Gastrocnemius medialis (tissue), 4 donors: ENCODE results near the gene MYO1F. TPM values are rescaled to one million over a fixed set of nuclear protein-coding genes. Genes with fewer than 3 reads are reported as not detected.

Source experiments
- ATAC-seq, 2 donors: fragments of 150-250 bp; one replicate each; pipeline ENCODE4 v1.9.1; 2016
- DNase-seq, 2 donors: peaks; one replicate each; pipeline ENCODE4 v3.0.0-alpha.2; 2019
- H3K27ac ChIP-seq, 4 donors: fragments of 200-600 bp; sonication (generic); 1 replicate in 1 of 4; 2 replicates in 3 of 4; pipeline ENCODE4 v1.5.1; 2016 to 2018; ENCODE audit warnings: mild to moderate bottlenecking in 2 of 4, moderate library complexity in 1 of 4
- H3K27me3 ChIP-seq, 3 donors: fragments of 200-600 bp; sonication (generic) in 2 of 3; 1 replicate in 1 of 3; 2 replicates in 2 of 3; pipeline versions ENCODE4 v1.5.1 to v1.6.0; 2016 to 2019; ENCODE audit warnings: mild to moderate bottlenecking in 1 of 3, moderate library complexity in 1 of 3
- H3K36me3 ChIP-seq, 2 donors: fragments of 200-600 bp; sonication (generic) in 1 of 2; one replicate each; pipeline ENCODE4 v1.5.1; 2017 to 2018
- H3K4me1 ChIP-seq, 2 donors: fragments of 200-600 bp; sonication (generic) in 1 of 2; one replicate each; pipeline ENCODE4 v1.5.1; 2016 to 2017; ENCODE audit warnings: mild to moderate bottlenecking in 2 of 2
- H3K4me3 ChIP-seq, 4 donors: fragments of 200-600 bp; sonication (generic) in 3 of 4; 1 replicate in 1 of 4; 2 replicates in 3 of 4; pipeline ENCODE4 v1.5.1; 2016 to 2019; ENCODE audit warnings: mild to moderate bottlenecking in 2 of 4
- H3K9me3 ChIP-seq, 3 donors: fragments of 200-600 bp; sonication (generic) in 2 of 3; 1 replicate in 1 of 3; 2 replicates in 2 of 3; pipeline ENCODE4 v1.5.1; 2016 to 2019
- CTCF ChIP-seq, 5 experiments: fragments of 450-650 bp in 3 of 5; fragments of 200-600 bp in 2 of 5; sonication (generic) in 2 of 5; IDR thresholded peaks in 4 of 5; conservative IDR thresholded peaks in 1 of 5; 1 replicate in 4 of 5; 2 replicates in 1 of 5; pipeline ENCODE4 v1.5.1; 2016 to 2019; ENCODE audit warnings: antibody characterized with exemption in 5 of 5, mild to moderate bottlenecking in 3 of 5, moderate library complexity in 3 of 5
- POLR2A ChIP-seq, 2 donors: fragments of 450-650 bp; IDR thresholded peaks; one replicate each; pipeline ENCODE4 v1.6.1; 2017; ENCODE audit warnings: antibody characterized with exemption in 2 of 2, mild to moderate bottlenecking in 2 of 2, moderate library complexity in 2 of 2
- in situ Hi-C, 4 donors: fragments of 200-750 bp; cut with MboI; loops; one replicate each; pipeline versions ENCODE4 v1.15.0 to v1.8.0; 2017; ENCODE audit warnings: low sequenced_read_pairs in 4 of 4
- intact Hi-C: fragments of 100-400 bp; cut with DNase I; formaldehyde crosslinking; loops from one replicate; pipeline ENCODE4 v1.15.1; 2023; ENCODE audit warnings: low total_unique reads
- total RNA-seq, 4 donors: library from RNA; depleted of rRNA; stranded (reverse); fragments of >200 nt; gene quantifications; one replicate each; pipeline versions ENCODE4 v1.1.0 to v1.2.3, GENCODE V29; 2016

The MYO1F gene
- total RNA-seq, 4 donors from 2014 or later, result 0.24 to 4.0 (median 1.8) TPM

- no peaks in the 10 kb centered on the region for H3K27me3 ChIP-seq
- H3K36me3 ChIP-seq, result no peaks in the 10 kb centered on the region
- no peak for DNase-seq
- intact Hi-C loops, result no loop called here
- no peaks in the 10 kb centered on the region for H3K9me3 ChIP-seq
- no peak overlapping the region for H3K4me3 ChIP-seq
- no peak for ATAC-seq
- TF ChIP-seq CTCF (IDR thresholded peaks at IDR 0.05 in 4 of 5, conservative IDR thresholded peaks at IDR 0.05 in 1 of 5), result no peak
- TF ChIP-seq POLR2A (IDR thresholded peaks at IDR 0.05), result no peak
- H3K4me1 ChIP-seq, result peaks cover 5 to 11% of the 10 kb centered on the region in 2 donors
- in situ Hi-C loops, result loop anchor here in 3 of 4 donors (10.0 kb wide), 2 partner anchors 89 to 149 kb away; partner anchors contain the start of gene MARCHF2 (in 2 of the 3)
- no peak overlapping the region for H3K27ac ChIP-seq
Measured at GRCh38 chr19:8504171-8504570, 73.1 kb downstream of the MYO1F start.

- Histone ChIP-seq H3K27me3 (no peaks in the 10 kb centered on the region), H3K4me1 (peaks cover 5 to 11% of the 10 kb centered on the region in 2 donors), H3K27ac (no peak overlapping the region), H3K4me3 (no peak overlapping the region), H3K36me3 (no peaks in the 10 kb centered on the region), H3K9me3 (no peaks in the 10 kb centered on the region)
- in situ Hi-C loops, result loop anchor here in 3 of 4 donors (10.0 kb wide), 2 partner anchors 89 to 149 kb away; partner anchors contain the start of gene MARCHF2 (in 2 of the 3)
- intact Hi-C loops, result no loop called here
- TF ChIP-seq CTCF (IDR thresholded peaks at IDR 0.05 in 4 of 5, conservative IDR thresholded peaks at IDR 0.05 in 1 of 5), result no peak
- TF ChIP-seq POLR2A (IDR thresholded peaks at IDR 0.05), result no peak
- ATAC-seq (no peak), DNase-seq (no peak)
Measured at GRCh38 chr19:8503510-8503909, 73.7 kb downstream of the MYO1F start.

GRCh38 chr19:8501981-8502380 is 75.3 kb downstream of the MYO1F start:
- intact Hi-C loops (no loop called here), in situ Hi-C loops (loop anchor here in 3 of 4 donors (10.0 kb wide), 2 partner anchors 87 to 147 kb away; partner anchors contain the start of gene MARCHF2 (in 2 of the 3))
- no peak overlapping the region for H3K4me3 ChIP-seq
- no peaks in the 10 kb centered on the region for H3K36me3 ChIP-seq
- no peaks in the 10 kb centered on the region for H3K9me3 ChIP-seq
- H3K27me3 ChIP-seq, result no peaks in the 10 kb centered on the region
- H3K4me1 ChIP-seq, result peaks cover 5 to 11% of the 10 kb centered on the region in 2 donors
- no peak for DNase-seq
- H3K27ac ChIP-seq, result no peak overlapping the region
- ATAC-seq, result no peak
- no peak for TF ChIP-seq POLR2A (IDR thresholded peaks at IDR 0.05)
- no peak for TF ChIP-seq CTCF (IDR thresholded peaks at IDR 0.05 in 4 of 5, conservative IDR thresholded peaks at IDR 0.05 in 1 of 5)

- no peak overlapping the region for H3K4me3 ChIP-seq
- in situ Hi-C loops (loop anchor here in 3 of 4 donors (10.0 kb wide), 2 partner anchors 87 to 147 kb away; partner anchors contain the start of gene MARCHF2 (in 2 of the 3)), intact Hi-C loops (no loop called here)
- H3K27ac ChIP-seq, result no peak overlapping the region
- peaks cover 3 to 10% of the 10 kb centered on the region in 2 donors for H3K4me1 ChIP-seq
- DNase-seq (no peak), ATAC-seq (no peak)
- H3K36me3 ChIP-seq, result no peaks in the 10 kb centered on the region
- TF ChIP-seq POLR2A (IDR thresholded peaks at IDR 0.05) (no peak), CTCF (IDR thresholded peaks at IDR 0.05 in 4 of 5, conservative IDR thresholded peaks at IDR 0.05 in 1 of 5) (no peak)
- no peaks in the 10 kb centered on the region for H3K27me3 ChIP-seq
- no peaks in the 10 kb centered on the region for H3K9me3 ChIP-seq
Measured at GRCh38 chr19:8501516-8501915, 75.7 kb downstream of the MYO1F start.

- no peak for TF ChIP-seq CTCF (IDR thresholded peaks at IDR 0.05 in 4 of 5, conservative IDR thresholded peaks at IDR 0.05 in 1 of 5)
- no peak for TF ChIP-seq POLR2A (IDR thresholded peaks at IDR 0.05)
- no peak overlapping the region for H3K4me3 ChIP-seq
- no peak for DNase-seq
- intact Hi-C loops (no loop called here), in situ Hi-C loops (loop anchor here in 3 of 4 donors (10.0 kb wide), 2 partner anchors 85 to 145 kb away; partner anchors contain the start of gene MARCHF2 (in 2 of the 3))
- H3K27me3 ChIP-seq, result no peaks in the 10 kb centered on the region
- no peaks in the 10 kb centered on the region for H3K4me1 ChIP-seq
- H3K9me3 ChIP-seq, result no peaks in the 10 kb centered on the region
- H3K36me3 ChIP-seq, result no peaks in the 10 kb centered on the region
- no peak overlapping the region for H3K27ac ChIP-seq
- ATAC-seq, result no peak
Measured at GRCh38 chr19:8500158-8500557, 77.1 kb downstream of the MYO1F start.
